ENCODE data around the gene NEK11.

Gene NEK11

DNA sequence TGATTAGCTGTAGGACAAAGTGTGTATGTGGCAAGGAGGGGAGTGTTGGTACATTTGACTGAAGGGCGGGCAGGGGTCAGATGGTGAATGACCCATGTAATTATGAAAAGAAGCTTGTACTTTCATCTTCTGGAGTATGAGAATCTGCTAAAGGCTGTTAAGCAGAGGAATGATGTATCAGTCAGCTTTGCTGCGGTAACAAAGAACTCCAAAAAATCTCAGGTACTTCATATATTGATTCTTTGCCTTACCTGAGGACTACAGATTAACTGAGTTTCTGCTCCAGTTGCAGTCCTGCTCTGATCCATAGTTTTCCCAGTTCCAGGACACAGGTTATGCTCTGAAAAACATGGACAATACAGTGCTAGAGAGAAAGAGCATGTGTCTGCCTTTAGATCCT is 115.1 kb downstream of the NEK11 start:
- no peaks in the 10 kb centered on the region for H3K27me3 Mint-ChIP-seq

DNA sequence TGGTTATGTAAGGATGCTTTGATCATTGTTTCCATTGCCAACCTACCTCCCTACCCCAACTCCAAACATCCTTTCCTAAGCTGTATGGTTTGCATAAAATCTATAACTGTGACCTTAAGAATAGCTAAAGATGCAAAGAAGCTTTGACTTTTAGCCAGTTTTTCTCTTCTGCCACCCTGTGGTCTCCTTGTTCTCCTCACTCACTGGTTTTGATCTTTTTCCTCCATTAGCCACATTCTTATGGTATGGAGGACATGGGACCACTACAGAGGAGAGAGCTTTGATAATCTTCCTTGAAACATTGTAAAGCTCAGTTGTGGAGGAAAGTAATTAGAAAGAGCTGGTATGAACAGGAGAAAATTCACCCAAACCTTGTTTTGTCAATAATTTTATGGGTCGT is 115.9 kb downstream of the NEK11 start:
- Mint-ChIP-seq H3K9me3 (ENCODE audit: low read depth) (peaks cover 3% of the 10 kb centered on the region), H3K36me3 (peaks cover 8% of the 10 kb centered on the region), H3K4me3 (no peak overlapping the region), H3K4me1 (ENCODE audit: low read depth) (no peaks in the 10 kb centered on the region), H3K27ac (no peak overlapping the region), H3K27me3 (no peaks in the 10 kb centered on the region)

More for the DNA sequence above, 115.1 kb downstream of the NEK11 start:
- Mint-ChIP-seq H3K4me3 (no peak overlapping the region), H3K27ac (no peak overlapping the region), H3K36me3 (peaks cover 11% of the 10 kb centered on the region), H3K9me3 (ENCODE audit: low read depth) (peaks cover 3% of the 10 kb centered on the region), H3K4me1 (ENCODE audit: low read depth) (no peaks in the 10 kb centered on the region)

DNA sequence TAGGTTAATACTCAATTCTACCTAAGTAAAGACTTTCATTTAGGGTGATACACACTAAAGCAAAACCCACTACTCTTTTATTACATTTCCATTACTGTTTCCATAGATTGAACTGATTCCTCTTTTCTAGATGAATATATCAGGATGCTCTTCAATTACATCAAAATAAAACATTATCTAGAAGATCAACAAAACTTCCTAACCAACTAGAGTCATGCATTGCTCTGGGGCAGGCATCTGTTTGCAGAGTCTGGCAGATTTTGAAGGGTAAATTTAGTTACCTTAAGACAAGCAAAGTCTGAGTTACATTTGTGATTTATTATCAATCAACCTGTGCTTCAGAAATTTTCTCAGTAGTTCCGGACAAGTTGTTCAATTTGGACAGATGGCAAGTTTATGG is 117.1 kb downstream of the NEK11 start:
- no peaks in the 10 kb centered on the region for H3K4me1 Mint-ChIP-seq (ENCODE audit: low read depth)
- H3K36me3 Mint-ChIP-seq, result peaks cover 7% of the 10 kb centered on the region
- no peaks in the 10 kb centered on the region for H3K27me3 Mint-ChIP-seq
- peaks cover 3% of the 10 kb centered on the region for H3K9me3 Mint-ChIP-seq (ENCODE audit: low read depth)
- H3K27ac Mint-ChIP-seq, result no peak overlapping the region
- H3K4me3 Mint-ChIP-seq, result no peak overlapping the region

DNA sequence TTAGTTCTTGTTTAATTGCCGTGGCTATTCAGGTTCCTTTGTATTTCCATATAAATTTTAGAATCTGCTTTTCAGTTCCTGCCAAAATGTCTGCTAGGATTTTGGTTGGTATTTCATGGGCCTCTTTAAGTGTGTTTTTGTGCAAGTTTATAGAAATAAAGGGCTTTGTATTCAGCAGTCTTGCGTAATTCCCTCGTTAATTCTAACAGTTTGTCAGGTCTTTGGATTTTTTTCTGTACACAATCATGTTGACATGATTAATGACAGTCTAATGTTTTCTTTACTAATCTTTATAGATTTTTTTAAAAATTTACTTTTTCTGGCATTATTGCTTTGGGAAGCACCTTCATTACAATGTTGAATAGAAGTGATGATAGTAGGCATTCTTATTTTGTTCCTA is 120.9 kb downstream of the NEK11 start:
- Mint-ChIP-seq H3K36me3 (peaks cover 11% of the 10 kb centered on the region), H3K9me3 (ENCODE audit: low read depth) (no peaks in the 10 kb centered on the region), H3K27me3 (no peaks in the 10 kb centered on the region), H3K27ac (no peak overlapping the region), H3K4me3 (no peak overlapping the region), H3K4me1 (ENCODE audit: low read depth) (no peaks in the 10 kb centered on the region)

DNA sequence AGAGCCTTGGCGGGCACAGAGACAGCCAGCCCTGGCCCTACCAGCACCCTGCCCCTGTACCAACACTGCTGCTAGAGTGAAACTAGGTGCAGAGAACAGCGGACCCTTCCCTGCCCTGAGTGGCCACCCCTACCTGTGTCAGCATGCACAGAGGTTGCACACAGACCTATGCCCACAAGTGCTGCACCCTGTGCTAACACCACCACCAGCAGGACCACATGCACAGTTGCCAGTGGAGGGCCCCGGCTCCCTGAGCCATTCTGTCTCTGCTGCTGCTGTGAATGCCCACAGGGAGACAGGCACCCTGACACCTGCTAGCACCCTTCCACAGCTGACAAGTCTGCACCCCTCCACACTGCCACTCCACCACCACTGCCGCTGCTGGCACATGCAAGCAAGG is 131.8 kb downstream of the NEK11 start:
- no peaks in the 10 kb centered on the region for H3K27me3 Mint-ChIP-seq
- no peak overlapping the region for H3K4me3 Mint-ChIP-seq
- no peak overlapping the region for H3K27ac Mint-ChIP-seq
- no peaks in the 10 kb centered on the region for H3K4me1 Mint-ChIP-seq (ENCODE audit: low read depth)
- H3K36me3 Mint-ChIP-seq, result peaks cover 6% of the 10 kb centered on the region
- no peaks in the 10 kb centered on the region for H3K9me3 Mint-ChIP-seq (ENCODE audit: low read depth)

DNA sequence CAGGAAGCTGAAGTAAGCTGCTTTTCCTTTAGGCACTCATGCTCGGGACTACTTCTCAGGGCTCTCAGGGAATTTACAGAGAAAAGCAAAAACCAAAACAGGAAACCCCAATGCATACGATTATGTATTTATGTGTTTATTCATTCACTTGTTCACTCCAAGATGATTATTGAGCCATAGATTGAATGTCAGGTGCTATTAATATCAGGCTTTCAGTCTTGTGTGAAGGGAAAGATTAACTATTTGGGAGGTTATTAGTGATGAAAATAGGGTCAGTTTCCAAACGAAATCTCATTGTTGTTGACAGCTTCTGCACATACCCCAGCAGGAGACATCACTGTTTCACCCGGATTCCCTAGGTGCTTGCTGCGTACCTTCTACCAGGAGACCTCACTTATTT is 135.8 kb downstream of the NEK11 start:
- Mint-ChIP-seq H3K9me3 (ENCODE audit: low read depth) (no peaks in the 10 kb centered on the region), H3K4me1 (ENCODE audit: low read depth) (no peaks in the 10 kb centered on the region), H3K36me3 (no peaks in the 10 kb centered on the region), H3K27me3 (no peaks in the 10 kb centered on the region), H3K4me3 (no peak overlapping the region), H3K27ac (no peak overlapping the region)

DNA sequence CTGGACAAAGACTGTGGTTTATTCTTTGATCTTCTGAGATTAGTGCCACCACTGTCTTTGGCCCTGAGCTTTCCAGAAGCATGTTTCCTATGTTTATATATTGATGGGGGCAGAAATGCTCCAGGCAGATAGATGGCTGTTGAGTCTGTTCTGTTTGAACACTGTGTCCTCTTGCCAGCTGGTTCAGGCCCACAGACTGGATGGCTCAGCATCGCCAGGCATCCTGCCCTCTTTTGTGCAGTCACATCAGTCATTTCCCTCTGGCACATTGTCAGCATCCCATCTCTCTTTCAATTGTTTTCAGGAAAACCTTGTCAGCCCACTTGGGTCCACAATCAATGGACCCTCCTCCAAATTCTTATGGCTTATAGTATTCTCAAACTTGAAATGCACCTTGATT is 141.2 kb downstream of the NEK11 start:
- H3K4me1 Mint-ChIP-seq (ENCODE audit: low read depth), result no peaks in the 10 kb centered on the region
- no peak overlapping the region for H3K27ac Mint-ChIP-seq
- peaks cover 11% of the 10 kb centered on the region for H3K36me3 Mint-ChIP-seq
- no peaks in the 10 kb centered on the region for H3K9me3 Mint-ChIP-seq (ENCODE audit: low read depth)
- no peaks in the 10 kb centered on the region for H3K27me3 Mint-ChIP-seq
- no peak overlapping the region for H3K4me3 Mint-ChIP-seq

DNA sequence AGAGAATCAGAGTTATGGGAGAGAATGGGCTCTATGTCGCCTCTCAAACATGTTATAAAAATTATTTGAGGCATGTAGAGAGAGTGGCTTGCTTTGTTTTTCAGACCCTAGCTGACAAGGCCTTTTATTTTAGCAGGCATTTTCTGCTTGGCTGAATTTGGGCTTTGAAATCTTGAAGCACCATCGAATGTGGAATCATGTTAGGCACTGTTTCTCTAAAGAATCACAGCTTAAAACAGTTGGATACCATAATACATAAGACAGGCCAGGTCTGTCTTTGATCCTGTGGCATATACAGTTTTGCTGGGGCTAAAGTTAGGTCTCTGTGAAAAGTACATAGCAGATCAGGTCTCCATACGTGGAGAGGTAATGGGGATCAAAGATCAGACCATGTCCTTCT is 142.7 kb downstream of the NEK11 start:
- H3K9me3 Mint-ChIP-seq (ENCODE audit: low read depth), result no peaks in the 10 kb centered on the region
- H3K27me3 Mint-ChIP-seq, result no peaks in the 10 kb centered on the region
- H3K27ac Mint-ChIP-seq, result no peak overlapping the region
- peaks cover 11% of the 10 kb centered on the region for H3K4me1 Mint-ChIP-seq (ENCODE audit: low read depth)
- no peak overlapping the region for H3K4me3 Mint-ChIP-seq
- peaks cover 11% of the 10 kb centered on the region for H3K36me3 Mint-ChIP-seq

DNA sequence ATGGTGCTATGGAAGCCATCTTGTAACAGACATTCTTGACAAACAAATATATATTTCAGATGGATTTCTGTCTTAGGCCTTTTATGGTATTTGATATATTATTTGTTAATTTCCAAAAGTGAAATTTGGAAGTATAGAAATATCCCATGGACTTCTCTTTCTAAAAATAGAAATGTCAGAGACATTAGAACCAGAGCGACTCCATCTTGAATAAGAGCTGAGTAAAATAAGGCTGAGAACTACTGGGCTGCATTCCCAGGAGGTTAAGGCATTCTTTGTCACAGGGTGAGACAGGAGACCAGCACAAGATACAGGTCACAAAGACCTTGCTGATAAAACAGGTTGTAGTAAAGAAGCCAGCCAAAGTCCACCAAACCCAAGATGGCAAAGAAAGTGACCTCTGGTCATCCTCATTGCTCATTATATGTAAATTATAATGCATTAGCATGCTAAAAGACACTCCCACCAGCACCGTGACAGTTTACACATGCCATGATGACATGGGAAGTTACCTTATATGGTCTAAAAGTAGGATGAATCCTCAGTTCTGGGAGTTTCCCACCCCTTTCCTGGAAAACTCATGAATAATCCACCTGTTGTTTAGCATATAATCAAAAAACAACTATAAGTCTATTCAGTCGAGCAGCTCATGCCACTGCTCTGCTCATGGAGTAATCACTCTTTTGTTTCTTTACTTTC is 146.0 kb downstream of the NEK11 start:
- H3K36me3 Mint-ChIP-seq, result peaks cover 11% of the 10 kb centered on the region
- H3K27ac Mint-ChIP-seq, result no peak overlapping the region
- no peaks in the 10 kb centered on the region for H3K27me3 Mint-ChIP-seq

DNA sequence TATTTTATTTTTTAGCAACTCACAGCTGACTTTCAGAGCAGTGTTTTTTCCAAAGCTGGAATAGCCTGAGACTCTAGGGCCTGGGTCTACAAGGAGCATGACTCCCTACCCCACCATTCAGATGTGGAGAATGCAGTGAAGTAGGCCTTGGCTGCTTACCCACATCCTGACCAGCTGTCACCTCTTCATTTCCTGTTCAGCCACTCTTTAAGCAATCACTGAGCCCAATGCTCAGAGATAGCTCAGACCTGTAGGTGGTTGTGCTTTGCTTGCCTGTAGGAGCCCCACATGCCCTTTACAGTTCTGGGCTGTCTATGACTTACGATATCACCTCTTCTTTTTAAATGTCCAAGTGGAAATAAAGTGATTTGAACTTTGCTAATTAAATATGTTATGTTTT is 148.1 kb downstream of the NEK11 start:
- peaks cover 6% of the 10 kb centered on the region for H3K9me3 Mint-ChIP-seq (ENCODE audit: low read depth)
- no peaks in the 10 kb centered on the region for H3K27me3 Mint-ChIP-seq
- no peak overlapping the region for H3K4me3 Mint-ChIP-seq
- peaks cover 10% of the 10 kb centered on the region for H3K36me3 Mint-ChIP-seq
- H3K27ac Mint-ChIP-seq, result peak overlapping the region; percentile 41
- H3K4me1 Mint-ChIP-seq (ENCODE audit: low read depth), result peaks cover 25% of the 10 kb centered on the region

More for the DNA sequence above, 146.0 kb downstream of the NEK11 start:
- Mint-ChIP-seq H3K4me1 (ENCODE audit: low read depth) (peaks cover 25% of the 10 kb centered on the region), H3K9me3 (ENCODE audit: low read depth) (no peaks in the 10 kb centered on the region), H3K4me3 (no peak overlapping the region)

DNA sequence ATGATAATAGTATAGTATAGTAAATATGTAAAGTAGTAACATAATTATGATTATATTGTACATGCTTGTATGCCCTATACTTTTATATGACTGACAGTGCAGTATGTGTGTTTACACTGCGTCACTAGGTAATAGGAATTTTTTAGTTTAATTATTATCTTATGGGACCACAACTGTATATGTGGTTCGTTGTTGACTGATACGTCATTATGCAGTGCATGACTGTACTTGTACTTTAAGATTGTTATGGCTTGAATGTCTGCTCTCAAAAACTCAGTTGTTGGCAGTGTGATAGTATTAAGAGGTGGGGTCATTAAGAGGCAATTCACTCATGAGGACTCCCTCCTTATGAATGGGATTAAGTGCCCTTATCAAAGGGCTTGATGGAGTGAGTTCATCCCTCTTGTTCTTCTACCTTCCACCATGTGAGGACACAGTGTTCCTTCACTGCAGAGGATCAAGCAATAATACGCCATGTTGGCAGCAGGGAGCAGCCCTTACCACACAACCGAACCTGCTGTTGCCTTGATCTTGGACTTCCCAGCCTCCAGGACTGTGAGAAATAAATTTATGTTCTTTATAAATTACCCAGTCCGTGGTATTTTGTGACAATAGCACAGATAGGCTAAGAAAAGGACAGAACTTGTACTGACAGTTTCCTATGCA is 152.2 kb downstream of the NEK11 start:
- no peak overlapping the region for H3K27ac Mint-ChIP-seq
- H3K27me3 Mint-ChIP-seq, result no peaks in the 10 kb centered on the region
- H3K36me3 Mint-ChIP-seq, result peaks cover 8% of the 10 kb centered on the region
- H3K9me3 Mint-ChIP-seq (ENCODE audit: low read depth), result peaks cover 6% of the 10 kb centered on the region
- no peak overlapping the region for H3K4me3 Mint-ChIP-seq
- peaks cover 17% of the 10 kb centered on the region for H3K4me1 Mint-ChIP-seq (ENCODE audit: low read depth)

DNA sequence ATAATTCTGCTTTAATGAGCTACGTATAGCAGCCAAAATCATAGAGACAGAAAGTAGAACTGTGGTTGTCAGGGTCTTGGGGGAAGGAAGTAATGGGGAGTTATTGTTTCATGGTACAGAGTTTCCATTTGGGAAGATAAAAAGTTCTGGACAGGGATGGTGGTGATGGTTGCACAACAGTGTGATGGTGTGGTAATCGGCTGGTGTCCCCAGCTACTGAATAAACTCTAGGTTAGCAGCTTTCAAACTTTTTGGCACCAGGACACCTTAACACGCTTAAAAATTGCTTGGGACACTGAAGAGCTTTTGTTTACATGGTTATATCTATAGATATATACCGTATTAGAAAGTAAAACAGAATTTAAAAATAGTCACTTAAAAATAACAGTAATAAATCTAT is 166.0 kb downstream of the NEK11 start:
- no peak overlapping the region for H3K27ac Mint-ChIP-seq
- H3K36me3 Mint-ChIP-seq, result peaks cover 5% of the 10 kb centered on the region
- peaks cover 8% of the 10 kb centered on the region for H3K9me3 Mint-ChIP-seq (ENCODE audit: low read depth)
- no peaks in the 10 kb centered on the region for H3K27me3 Mint-ChIP-seq
- no peak overlapping the region for H3K4me3 Mint-ChIP-seq
- no peaks in the 10 kb centered on the region for H3K4me1 Mint-ChIP-seq (ENCODE audit: low read depth)

DNA sequence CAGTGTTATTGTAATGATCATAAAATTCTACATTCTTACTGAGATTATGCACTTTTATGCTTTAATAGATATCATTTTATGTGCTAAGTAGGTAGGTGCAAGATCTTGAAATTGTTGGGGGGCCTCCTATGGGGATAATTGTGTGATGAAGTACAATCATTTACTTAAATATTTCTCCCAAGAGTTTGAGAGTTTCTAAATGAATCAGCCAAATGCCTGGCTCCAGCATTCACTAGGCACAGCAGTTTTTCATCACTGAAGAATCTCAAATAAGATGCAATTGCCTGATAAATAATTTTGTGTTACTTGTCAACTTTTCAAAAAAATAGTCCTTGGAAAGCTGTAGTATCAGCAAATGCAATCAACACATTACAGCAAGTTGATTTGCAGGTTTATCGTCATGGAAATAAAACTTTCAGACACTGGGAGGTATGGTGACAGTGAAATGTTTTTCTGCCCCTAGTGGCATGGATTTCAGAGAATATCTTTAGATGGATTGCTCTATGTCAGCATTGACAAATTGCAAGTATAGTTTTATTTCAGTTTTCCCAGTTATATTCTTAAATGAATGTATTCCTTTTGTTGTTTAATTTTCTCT is 167.1 kb downstream of the NEK11 start:
- no peaks in the 10 kb centered on the region for H3K27me3 Mint-ChIP-seq

DNA sequence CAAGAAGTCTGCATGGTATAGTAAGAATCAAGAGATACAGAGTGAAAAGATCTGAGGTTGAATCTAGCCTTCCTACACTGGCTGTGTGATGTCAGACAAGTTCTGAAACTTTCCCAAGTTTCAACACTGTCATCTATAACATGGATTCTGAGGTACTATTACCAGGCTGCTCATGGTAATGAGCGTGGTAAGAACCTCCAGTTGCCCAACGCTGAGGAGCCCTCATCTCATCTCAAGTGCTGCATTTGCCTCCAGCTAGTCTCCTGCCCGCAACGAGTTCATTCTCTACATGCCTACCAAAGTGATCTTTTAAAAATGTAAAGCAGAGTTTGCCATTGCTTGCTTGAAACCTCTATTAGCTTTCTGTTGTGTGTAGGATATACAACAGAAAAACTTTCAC is 168.1 kb downstream of the NEK11 start:
- peaks cover 7% of the 10 kb centered on the region for H3K36me3 Mint-ChIP-seq
- H3K4me3 Mint-ChIP-seq, result no peak overlapping the region
- H3K4me1 Mint-ChIP-seq (ENCODE audit: low read depth), result no peaks in the 10 kb centered on the region
- H3K9me3 Mint-ChIP-seq (ENCODE audit: low read depth), result peaks cover 8% of the 10 kb centered on the region
- H3K27ac Mint-ChIP-seq, result no peak overlapping the region
- H3K27me3 Mint-ChIP-seq, result no peaks in the 10 kb centered on the region

More for the DNA sequence above, 167.1 kb downstream of the NEK11 start:
- Mint-ChIP-seq H3K36me3 (peaks cover 5% of the 10 kb centered on the region), H3K4me1 (ENCODE audit: low read depth) (no peaks in the 10 kb centered on the region), H3K27ac (no peak overlapping the region), H3K9me3 (ENCODE audit: low read depth) (peaks cover 8% of the 10 kb centered on the region), H3K4me3 (no peak overlapping the region)

DNA sequence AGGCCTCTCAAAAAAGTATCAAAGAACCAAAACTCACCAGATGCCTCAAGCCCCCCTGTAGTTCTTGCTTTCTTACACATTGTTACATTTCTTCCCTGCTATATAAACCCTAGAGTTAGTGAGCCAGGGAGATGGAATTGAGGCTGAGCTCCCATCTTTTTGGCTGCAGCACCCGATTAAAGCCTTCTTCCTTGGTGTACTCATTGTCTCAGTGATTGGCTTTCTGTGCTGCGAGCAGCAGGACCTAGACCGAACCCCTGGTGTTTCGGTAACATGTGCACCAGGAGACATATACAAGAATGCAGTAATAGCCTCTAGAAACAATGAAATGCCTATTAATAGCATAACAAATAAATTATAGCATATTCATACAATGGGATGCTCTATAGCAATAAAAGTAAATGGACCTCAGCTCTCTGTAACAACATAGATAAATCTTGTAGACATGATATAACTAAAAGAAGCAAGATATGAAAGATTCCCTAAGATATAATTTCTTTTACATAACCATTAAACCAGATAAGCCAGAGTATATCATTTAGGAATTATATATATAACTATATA is 174.0 kb downstream of the NEK11 start:
- peaks cover 19% of the 10 kb centered on the region for H3K36me3 Mint-ChIP-seq
- H3K9me3 Mint-ChIP-seq (ENCODE audit: low read depth), result peaks cover 11% of the 10 kb centered on the region
- H3K27me3 Mint-ChIP-seq, result no peaks in the 10 kb centered on the region
- H3K27ac Mint-ChIP-seq, result no peak overlapping the region
- H3K4me1 Mint-ChIP-seq (ENCODE audit: low read depth), result no peaks in the 10 kb centered on the region
- H3K4me3 Mint-ChIP-seq, result no peak overlapping the region

Measured in activated naive CD8-positive, alpha-beta T cell (primary cell).